Measurements from ENCODE around the gene RPLP2. TPM values are rescaled to one million over a fixed set of nuclear protein-coding genes. Genes with fewer than 3 reads are reported as not detected.

RPLP2 gene
- total and polyA plus RNA-seq, 2 of the 4 experiments (the other 2 are of a cell fraction): 59.9 to 1,897 TPM

DNA sequence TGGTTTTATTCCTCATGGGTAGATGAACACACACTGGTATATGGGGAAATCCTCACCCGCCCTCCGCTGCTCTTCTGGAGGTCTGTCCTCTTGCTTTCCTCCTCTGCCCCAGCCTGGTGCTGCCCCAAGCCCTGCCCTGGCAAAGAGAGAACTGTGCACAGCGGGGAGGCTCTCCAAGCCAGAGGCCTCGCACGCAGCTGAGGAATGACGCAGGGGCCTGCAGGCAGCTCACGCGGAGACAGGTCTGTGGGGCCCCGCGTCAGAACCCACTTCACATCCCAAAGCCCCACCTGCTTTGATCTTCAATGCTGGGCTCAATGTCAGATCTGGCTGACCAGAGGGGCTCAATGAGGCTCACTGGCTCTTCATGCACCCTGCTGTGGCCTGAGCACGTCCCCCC, 42.5 kb upstream of the RPLP2 start:
- H3K27ac ChIP-seq (ENCODE audit: insufficient read depth, low read length): no peak overlapping the region
- dilution Hi-C loops (cut with HindIII; ENCODE audit: low sequenced_read_pairs, unreplicated experiment): no loop called here
- CTCF ChIA-PET: no interaction called here

More for the DNA sequence above, 42.5 kb upstream of the RPLP2 start:
- Histone ChIP-seq H3K9me1 (ENCODE audit: insufficient read depth, low read length) (peaks cover 3% of the 10 kb centered on the region; the same call in 1 of the 2 replicates), H3K4me1 (ENCODE audit: control insufficient read depth, insufficient read depth, low read length) (peaks cover 4% of the 10 kb centered on the region), H3K56ac (ENCODE audit: extremely low read depth, insufficient read depth, low read length) (no peak overlapping the region), H2BK20ac (ENCODE audit: low read depth, low read length) (no peak overlapping the region), H4K20me1 (ENCODE audit: insufficient read depth, low read length) (peaks cover 55% of the 10 kb centered on the region), H3K4ac (ENCODE audit: low read depth, low read length) (no peak overlapping the region), H3K18ac (ENCODE audit: low read depth, low read length) (no peak overlapping the region), H4K91ac (ENCODE audit: insufficient read depth, low read depth, low read length) (no peak overlapping the region), H3K36me3 (ENCODE audit: control insufficient read depth, insufficient read depth, low read length) (peaks cover 68% of the 10 kb centered on the region), H2BK5ac (ENCODE audit: low read depth, low read length, poor library complexity, severe bottlenecking) (no peak overlapping the region), H3K4me3 (ENCODE audit: insufficient read depth, low read depth, low read length) (no peak overlapping the region), H3K27me3 (ENCODE audit: control insufficient read depth, insufficient read depth, low read length) (no peaks in the 10 kb centered on the region), H2AK5ac (ENCODE audit: low read depth, low read length) (no peak overlapping the region), H3K79me1 (ENCODE audit: low read depth in 1 of 2, low read length in 2 of 2) (peaks cover 9 to 49% of the 10 kb centered on the region in 2 experiments), H3K9ac (ENCODE audit: low read depth, low read length) (no peak overlapping the region), H3K23ac (ENCODE audit: low read depth, low read length) (no peak overlapping the region), H2BK120ac (ENCODE audit: low read depth, low read length) (no peak overlapping the region), H2AK9ac (replicated peaks; ENCODE audit: low read depth, low read length, poor library complexity) (no peak overlapping the region), H4K5ac (ENCODE audit: low read depth, low read length) (no peak overlapping the region), H2AFZ (replicated peaks; ENCODE audit: low read length, poor library complexity) (no peak overlapping the region), H3K14ac (replicated peaks; ENCODE audit: low read depth, low read length) (no peak overlapping the region), H3K4me2 (ENCODE audit: low read depth, low read length) (no peak overlapping the region), H4K8ac (ENCODE audit: low read depth in 2 of 2, low read length in 2 of 2) (no peak overlapping the region), H2BK15ac (ENCODE audit: low read depth, low read length) (no peak overlapping the region), H3K9me3 (ENCODE audit: control insufficient read depth, insufficient read depth, low read length) (no peaks in the 10 kb centered on the region)
- DNase-seq (no peak), ATAC-seq (ENCODE audit: low read depth) (no peak)
- TF ChIP-seq CEBPB (IDR thresholded peaks at IDR 0.05; ENCODE audit: low read depth, low read length): no peak
- TF ChIP-seq FOS (IDR thresholded peaks at IDR 0.05; ENCODE audit: low read depth, low read length): no peak
- no peak for TF ChIP-seq CHD1 (IDR thresholded peaks at IDR 0.05; ENCODE audit: low read depth, low read length)
- TF ChIP-seq BHLHE40 (IDR thresholded peaks at IDR 0.05; ENCODE audit: low read depth, low read length): no peak
- TF ChIP-seq RFX5 (IDR thresholded peaks at IDR 0.05; ENCODE audit: low read depth, low read length): no peak
- TF ChIP-seq RCOR1 (IDR thresholded peaks at IDR 0.05; ENCODE audit: insufficient replicate concordance, low read length): no peak
- TF ChIP-seq, protein P1, sequence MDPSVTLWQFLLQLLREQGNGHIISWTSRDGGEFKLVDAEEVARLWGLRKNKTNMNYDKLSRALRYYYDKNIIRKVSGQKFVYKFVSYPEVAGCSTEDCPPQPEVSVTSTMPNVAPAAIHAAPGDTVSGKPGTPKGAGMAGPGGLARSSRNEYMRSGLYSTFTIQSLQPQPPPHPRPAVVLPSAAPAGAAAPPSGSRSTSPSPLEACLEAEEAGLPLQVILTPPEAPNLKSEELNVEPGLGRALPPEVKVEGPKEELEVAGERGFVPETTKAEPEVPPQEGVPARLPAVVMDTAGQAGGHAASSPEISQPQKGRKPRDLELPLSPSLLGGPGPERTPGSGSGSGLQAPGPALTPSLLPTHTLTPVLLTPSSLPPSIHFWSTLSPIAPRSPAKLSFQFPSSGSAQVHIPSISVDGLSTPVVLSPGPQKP (IDR thresholded peaks at IDR 0.05; ENCODE audit: borderline replicate concordance, low read depth, low read length): no peak
- TF ChIP-seq SMC3 (IDR thresholded peaks at IDR 0.05; ENCODE audit: low read depth, low read length): no peak
- POLR2A ChIA-PET (ENCODE audit: unreplicated experiment): no interaction called here
- BruUV-seq (replicated peaks): no TSS peak
- intact Hi-C loops (cut with micrococcal nuclease) (no loop called here), in situ Hi-C loops (cut with MboI; ENCODE audit: low sequenced_read_pairs) (no loop called here)
- WGBS, 2 experiments (ENCODE audit: extremely low coverage in 2 of 2, insufficient read length in 1 of 2): 99% methylated on average over 10 of the region's 11 CpGs; no CpG with 5 or more reads in 1 of the 2 experiments
